NCI-H1092 treated with DMSO at 0.1 percent for 48 hours (cell line): ENCODE data around the gene BTNL2.

Experiments
- DNase-seq: peaks from one replicate; lab custom pipeline; 2025; lab: John Stamatoyannopoulos, UW

BTNL2 gene

GRCh38 chr6:32413427-32414047, 6.6 kb upstream of the BTNL2 start:
- DNase-seq, result peak; percentile 41

- no peak for DNase-seq
These were observed 4.8 kb upstream of the BTNL2 start for GRCh38 chr6:32411566-32412327.

DNA sequence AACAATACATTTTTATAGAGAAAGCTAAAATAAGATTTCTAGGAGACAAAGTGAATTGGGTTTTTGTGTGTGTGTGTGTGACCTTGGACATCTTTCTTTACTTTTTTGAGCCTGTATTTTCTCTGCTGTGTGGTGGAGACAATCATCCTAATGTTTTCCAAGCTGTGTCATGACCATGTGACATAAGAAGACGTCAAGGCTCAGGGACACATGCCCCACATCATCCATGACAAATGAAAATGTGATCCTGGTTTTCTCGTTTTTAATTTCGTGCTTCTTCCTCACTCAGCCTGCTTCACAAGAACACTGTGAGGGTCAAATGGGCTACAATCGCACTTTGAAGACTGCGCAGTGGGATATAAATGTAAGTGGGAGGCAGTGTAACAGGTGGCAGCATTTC, 3.9 kb upstream of the BTNL2 start:
- no peak for DNase-seq

GRCh38 chr6:32406197-32406596, 784 bp downstream of the BTNL2 start:
- DNase-seq, result no peak

GRCh38 chr6:32405656-32406055, 1.3 kb downstream of the BTNL2 start:
- DNase-seq, result no peak

- no peak for DNase-seq
These were observed 4.2 kb downstream of the BTNL2 start for GRCh38 chr6:32402812-32403211.

GRCh38 chr6:32401284-32401963, 5.6 kb downstream of the BTNL2 start:
- DNase-seq, result no peak

DNA sequence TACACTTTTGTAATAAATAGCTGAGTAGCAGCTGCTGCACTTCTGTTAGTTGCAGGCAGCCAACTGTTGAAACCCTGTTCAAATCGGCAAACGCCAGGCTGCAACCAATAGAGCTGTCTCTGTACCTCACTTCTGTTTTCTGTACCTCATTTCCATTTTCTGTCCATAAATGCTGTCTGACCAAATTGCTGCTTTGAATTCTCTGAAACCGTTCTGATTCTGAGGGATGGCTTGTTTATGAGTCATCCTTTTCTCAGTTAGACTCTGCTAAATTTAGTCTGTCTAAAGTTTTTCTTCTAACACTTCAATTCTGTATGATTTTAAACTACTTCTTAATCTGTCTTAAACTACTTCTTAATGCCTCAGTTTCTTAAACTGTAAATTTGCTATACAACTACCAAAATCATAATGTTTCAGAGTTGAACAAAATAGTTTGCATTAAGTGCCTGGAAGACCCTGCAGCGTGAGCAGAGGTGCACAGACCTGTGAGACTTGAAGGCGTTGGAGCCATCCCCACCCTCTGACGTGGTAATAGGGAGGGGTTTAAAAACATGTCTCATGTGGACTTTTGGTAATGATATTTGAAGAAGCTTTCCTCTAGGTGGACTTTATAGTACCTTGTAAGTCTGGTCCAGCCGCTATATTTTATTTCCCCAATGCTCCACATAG, 9.6 kb downstream of the BTNL2 start:
- DNase-seq, result no peak

DNA sequence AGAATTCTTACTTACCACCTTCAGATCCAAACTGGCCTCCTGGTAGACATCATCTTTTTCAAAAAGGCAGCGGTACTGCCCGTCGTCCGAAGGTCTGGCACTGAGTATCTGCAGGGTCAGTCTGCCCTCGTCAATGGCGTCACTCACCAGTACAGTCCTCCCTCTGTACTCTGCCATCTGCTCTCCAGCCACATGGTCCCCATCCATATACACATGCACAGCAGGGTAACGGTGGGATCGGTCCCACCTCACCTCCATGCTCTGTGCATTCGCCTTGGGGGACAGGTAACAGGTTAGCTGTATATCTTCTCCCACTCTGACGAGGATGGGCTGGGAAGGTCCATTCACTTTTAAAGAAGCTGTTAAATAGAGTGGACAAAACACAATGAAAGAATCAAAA, 11.0 kb downstream of the BTNL2 start:
- no peak for DNase-seq

- DNase-seq, result no peak
These were observed 13.1 kb downstream of the BTNL2 start for GRCh38 chr6:32393665-32394420.

DNA sequence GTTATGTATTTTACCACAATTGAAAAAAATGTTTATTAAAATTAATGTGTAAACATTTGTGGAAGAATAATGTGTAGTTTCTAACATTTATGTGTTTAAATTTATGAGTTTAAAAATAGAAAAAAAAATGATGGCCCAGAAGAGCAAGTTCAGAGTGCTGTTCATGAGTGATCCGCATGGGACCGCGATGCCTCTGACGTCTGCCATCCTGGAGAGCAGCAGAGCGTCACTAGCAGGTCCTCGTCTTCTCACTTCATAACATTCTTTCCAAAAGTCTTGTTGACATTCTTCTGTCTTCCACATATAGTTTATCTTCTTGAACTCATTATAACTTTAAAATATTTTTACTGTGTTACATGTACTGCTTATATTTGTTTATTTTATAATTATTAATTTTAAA, 15.5 kb downstream of the BTNL2 start:
- DNase-seq, result no peak

DNA sequence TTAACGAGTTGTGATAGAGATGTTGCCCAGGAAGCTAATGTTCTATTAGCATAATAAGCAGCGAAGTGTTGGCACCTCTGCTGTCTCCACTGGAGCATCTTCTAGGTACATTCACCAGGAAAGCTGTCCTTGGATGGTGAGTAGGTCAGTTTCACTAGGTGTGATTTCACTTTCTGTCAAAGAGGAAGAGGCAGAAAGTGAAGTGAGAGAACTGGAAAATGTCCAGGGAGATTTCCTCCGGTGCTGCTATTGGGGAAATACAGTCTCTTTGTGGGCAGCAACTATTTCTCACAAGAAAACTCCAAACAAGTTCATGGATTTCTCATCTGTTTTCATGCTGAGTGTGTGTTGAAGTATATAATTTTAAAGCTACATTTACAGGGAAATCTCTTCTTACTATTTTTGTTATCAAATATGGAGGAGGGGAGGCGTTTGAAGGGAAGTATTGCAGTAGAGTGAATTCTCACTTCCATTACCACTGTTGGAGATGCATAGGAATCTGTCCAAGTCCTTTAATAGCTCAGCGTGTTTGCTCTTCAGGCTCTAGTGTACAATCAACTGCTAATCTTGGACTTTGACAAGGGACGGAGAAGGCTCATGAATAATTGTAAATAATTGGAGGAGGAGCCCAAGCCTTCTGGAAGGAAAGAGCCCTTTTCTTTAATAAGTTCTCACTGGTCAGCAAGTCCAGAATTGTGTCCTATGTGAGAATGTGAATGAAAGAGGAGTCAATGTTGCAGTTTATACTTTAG, 19.2 kb downstream of the BTNL2 start:
- DNase-seq, result no peak

DNA sequence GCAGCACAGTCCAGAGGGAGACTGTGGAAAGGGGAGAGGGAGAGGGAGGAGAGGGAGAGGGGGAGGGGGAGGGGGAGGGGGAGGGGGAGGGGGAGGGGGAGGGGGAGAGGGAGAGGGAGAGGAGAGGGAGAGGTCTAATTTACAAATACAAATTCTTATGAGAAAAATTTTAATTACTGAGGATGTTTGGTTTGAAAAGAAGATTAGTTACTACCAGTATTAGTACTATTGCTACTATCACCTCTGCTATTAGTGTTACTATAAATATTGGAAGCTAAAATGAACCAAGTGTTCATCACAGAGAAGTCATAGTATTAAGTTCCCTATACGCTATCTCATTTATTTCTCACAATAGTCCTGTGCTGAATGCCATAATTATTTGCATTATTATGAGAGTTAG, 20.9 kb downstream of the BTNL2 start:
- no peak for DNase-seq

GRCh38 chr6:32382757-32383420, 24.1 kb downstream of the BTNL2 start:
- DNase-seq, result no peak

DNA sequence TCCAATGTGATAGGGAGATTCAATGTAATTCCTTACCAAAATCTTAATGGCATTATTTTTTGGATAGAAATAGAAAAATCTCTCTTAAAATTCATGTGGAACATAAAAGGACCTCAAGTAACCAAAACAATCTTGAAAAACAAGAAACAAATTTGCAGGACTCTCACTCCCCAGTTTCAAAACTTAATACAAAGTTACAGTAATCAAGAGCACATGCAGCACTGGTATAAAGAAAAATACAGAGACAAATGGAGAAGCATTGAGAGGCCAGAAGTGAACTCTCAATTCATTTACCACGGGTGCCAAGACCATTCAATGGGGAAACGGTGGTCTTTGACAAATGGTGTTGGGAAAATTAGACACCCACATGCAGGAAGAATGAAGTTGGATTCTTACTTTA, 27.4 kb downstream of the BTNL2 start:
- no peak for DNase-seq

- DNase-seq, result no peak
These were observed 31.0 kb downstream of the BTNL2 start for GRCh38 chr6:32375739-32376529.

- no peak for DNase-seq
These were observed 35.2 kb downstream of the BTNL2 start, which contains the start of gene TSBP1 for GRCh38 chr6:32371803-32372202. Gene TSBP1 (minus strand): TSS chr6:32371903. CDS start chr6:32371706, 197 bp downstream.

- DNase-seq, result no peak
These were observed 35.8 kb downstream of the BTNL2 start for GRCh38 chr6:32371229-32371628.

DNA sequence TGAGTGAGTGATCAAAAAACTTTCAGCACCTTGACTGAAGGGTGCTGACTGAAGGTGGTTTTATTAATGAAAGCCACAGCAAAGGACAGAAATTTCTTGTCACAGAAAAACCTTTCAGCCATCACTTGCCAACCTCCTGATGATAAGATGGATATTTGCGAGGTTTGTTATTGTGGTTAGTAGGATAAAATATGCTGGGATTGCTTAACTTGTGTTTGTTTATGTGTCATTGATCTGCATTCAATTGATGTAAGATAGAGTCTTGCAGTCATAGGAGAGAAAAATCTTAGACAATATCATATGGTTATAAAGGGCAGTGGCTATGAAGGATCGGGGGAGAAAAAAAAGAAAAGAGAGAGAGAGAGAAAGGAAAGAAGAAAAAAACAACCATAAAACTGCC, 36.5 kb downstream of the BTNL2 start:
- DNase-seq, result no peak

GRCh38 chr6:32369660-32370059, 37.3 kb downstream of the BTNL2 start:
- DNase-seq, result no peak
